Right forelimb (tissue), 1 donor: ENCODE data around the gene HOXB4.

Source experiments
- DNase-seq: peaks from one replicate; pipeline ENCODE4 v3.0.0-alpha.2; 2018

HOXB4 gene

DNA sequence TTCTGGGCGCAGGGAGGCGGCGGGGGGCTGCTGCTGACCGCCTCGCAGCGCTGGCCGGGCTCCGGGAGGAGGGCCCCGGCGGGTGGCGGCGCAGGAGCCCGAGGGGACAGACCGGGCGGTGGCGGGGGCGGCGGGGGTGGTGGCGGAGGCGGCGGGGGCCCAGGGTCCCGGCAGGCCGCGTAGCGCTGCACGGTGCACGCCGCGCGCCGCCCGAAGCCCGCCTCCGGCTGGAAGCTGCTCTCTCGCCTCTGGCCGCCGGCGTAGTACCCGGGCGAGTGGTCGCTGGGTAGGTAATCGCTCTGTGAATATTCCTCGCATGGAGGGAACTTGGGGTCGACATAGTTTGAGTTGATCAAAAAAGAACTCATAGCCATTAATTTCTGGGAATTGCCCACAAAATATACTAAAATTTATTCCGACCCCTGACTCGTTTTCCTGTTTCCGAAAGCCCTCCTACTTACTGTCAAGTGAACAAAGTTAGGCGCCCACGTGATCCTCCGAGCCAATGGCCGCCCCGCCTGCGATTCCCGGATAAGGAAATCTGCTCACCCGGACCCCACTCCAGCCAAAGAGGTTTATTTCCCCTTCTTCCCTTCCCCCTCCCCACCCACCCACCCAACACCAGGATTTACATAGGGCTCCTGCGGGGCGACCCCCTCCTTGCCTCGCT, at the start of gene HOXB4:
HOXB4 (minus strand) TSS at position 405 of the 670 bp plus-strand sequence; CDS start at position 374, 31 bp downstream.
- DNase-seq: no peak

DNA sequence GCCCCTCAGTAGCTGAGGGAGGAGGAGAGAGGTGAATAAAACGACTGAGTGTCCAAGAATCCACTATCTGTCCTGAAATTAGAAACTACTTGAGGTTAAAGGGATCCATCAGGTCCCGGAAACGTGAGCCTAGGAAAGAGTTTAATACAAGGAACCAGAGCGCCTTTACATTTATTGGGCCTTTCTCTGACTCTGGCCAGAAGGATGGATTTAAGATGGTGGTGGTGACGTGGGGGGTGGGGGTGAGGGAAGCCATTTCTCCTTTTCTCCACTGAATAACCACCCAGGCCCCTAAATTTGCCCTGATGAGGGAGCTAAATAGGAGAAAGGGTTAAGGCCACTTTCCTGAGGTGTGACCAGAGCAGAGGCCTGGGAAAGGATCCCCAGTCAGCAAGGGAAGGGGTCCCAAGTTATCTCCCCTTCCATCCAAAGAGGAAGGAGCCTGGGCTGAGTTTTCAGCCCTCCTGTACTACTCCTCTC, 49.0 kb upstream of the HOXB4 start:
- DNase-seq: no peak

- DNase-seq: no peak
These were observed 48.3 kb upstream of the HOXB4 start, which contains the start of gene HOXB9 for GRCh38 chr17:48626245-48627117. HOXB9 (minus strand) TSS chr17:48626358; CDS start chr17:48626269, 89 bp downstream.

GRCh38 chr17:48625495-48626244, 47.5 kb upstream of the HOXB4 start:
- DNase-seq: no peak

GRCh38 chr17:48624544-48625494, 46.7 kb upstream of the HOXB4 start:
- DNase-seq: no peak

DNA sequence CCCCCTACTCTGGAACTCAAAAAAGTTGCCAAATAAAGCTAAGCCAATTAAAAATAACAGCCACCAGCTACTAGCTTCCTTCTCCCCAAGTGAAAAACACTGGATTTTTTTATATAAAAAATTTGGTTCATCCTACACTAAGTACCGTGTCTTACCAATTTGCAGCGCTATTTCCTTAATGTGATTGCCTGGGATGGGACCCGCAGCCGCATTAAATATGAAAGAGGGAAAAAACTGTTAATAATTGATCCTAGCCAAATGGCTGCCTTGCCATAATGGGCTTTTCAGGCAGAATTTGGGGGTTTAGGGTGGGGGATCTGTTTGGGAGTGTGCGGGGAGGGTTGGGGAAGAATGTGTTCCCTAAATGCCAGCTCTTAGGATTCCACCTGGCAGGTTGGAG, 46.0 kb upstream of the HOXB4 start:
- no peak for DNase-seq

DNA sequence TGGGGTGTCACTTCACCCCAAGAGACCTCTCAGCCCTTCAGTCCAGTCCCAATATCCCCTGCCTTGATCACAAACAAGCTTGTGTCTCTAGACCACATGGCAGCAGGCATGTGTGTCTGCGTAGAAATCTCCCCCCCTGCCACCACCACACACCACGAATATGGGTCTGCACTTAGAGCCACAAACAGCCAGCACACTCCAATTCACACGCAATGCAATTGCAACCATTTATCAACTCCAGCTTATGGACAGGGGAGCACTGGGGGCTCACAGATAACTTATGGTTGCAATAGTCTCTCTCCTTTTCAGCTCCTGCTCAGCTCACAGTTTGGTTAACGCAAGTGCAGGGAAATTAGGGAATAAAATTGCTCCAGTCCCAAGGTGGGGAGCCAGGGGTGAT, 45.4 kb upstream of the HOXB4 start:
- no peak for DNase-seq

DNA sequence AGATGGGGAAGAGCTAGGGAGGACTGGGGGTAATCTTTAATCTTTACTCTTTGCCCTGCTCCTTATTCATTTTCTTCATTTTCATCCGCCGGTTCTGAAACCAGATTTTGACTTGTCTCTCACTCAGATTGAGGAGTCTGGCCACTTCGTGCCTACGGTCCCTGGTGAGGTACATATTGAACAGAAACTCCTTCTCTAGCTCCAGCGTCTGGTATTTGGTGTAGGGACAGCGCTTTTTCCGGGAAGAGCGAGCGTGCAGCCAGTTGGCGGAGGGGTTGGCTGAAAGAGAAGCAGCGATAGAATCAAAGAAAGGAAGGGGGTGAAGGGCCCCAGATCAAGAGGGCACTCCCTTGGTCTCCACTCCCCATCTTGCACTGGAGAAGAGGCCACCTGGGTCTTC, 44.7 kb upstream of the HOXB4 start:
- DNase-seq: no peak

GRCh38 chr17:48621410-48622392, 43.6 kb upstream of the HOXB4 start:
- no peak for DNase-seq

DNA sequence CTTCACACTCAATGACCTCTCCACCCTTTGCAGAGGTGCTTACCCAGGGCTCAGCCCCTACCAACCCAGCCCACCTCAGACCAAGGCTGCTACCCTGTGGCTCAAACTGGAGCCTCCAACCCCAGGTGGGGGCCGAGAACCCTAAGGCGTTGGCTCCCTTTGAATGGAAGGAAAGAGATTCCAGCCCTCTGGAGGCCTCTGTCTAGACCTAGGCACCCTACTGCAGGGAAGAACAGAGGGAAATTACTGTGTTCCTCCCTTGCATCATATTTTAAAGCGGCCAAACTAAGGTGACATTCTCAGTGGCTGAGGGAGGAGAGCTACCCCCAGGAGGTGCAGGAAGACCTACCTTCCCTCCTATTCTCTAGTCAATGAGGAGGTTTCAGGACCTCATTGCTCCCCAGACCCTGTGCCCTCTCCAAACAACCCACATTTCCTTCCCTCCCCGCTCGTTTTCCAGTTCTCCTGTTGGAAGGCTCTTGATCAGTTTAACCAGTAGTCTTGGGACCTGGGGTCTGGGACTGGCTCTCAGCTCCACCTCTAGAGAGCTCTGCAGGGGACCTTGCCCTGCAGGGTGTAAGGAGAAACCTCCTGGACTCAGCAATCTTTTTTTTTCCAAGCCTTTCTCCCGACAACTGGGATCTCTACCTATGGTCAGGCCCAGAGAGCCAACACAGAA, 42.5 kb upstream of the HOXB4 start:
- no peak for DNase-seq

DNA sequence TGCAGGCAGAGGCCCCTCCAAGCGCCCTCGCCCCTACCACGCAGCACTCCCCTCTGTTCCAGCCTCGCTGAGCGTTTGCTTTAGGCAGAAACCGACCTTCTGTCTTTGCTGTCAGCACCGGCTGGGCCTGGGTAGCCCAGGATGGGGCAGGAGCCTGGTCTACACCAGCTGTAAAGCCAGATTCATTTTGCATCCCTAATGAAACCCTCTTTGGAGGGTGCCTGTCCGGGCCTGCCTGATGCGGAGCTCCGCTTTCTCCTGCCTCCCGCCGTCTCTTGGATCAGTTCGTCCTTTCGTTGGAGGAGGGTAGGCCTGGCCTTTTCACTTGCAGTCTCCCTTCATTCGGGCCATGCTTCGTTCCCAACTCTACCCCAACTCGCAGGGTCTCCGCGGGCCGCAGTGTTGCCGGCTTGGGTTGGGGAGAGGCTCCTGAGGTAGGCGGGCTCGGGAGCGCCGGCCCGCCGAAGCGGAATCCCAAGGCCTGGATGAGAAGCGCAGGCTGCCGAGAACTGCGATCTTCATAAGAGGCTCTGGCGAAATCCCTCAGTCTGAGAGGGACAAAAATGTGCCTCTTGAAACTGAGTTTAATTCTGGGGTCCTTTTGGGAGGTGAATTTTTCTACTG, 41.8 kb upstream of the HOXB4 start:
- no peak for DNase-seq

- peak; percentile 92 for DNase-seq
These were observed 40.2 kb upstream of the HOXB4 start for GRCh38 chr17:48618256-48618896.

GRCh38 chr17:48617471-48618255, 39.5 kb upstream of the HOXB4 start:
- no peak for DNase-seq

DNA sequence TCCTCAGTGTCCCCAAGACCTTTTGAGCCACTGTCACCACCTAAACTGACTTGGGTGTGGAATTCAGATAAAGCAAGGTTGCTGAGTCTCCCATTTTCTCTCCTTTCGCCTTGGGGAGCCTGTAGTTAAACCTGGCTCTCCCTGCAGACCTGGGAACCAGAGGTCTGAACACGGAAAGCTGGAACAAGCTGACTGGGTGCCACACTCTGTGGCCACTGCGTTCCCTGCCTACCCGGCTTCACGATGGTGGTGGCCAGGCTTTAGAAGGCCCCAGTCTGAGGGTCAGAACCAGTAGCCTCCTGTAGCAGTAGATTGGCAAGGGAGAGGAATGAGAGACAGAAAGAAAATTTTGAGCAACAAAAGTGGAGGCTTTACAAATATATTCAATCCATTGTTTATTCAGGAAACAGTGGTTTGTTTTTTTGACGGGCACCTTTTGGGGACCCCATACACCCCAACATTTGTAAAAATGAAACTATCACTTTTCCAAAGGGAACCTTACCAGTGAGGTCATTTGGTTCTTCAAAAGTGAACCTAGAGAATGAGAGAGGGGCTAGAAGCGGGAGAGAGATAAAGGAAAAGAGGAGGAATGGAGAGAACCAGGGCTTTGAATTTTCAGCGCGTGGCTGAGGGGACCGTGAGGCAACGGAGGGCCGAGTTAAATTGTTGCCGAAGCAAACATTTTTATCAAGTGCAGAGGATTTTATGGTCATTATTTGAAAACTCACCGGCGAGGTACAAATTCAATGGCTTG, 38.7 kb upstream of the HOXB4 start:
- DNase-seq: no peak

DNA sequence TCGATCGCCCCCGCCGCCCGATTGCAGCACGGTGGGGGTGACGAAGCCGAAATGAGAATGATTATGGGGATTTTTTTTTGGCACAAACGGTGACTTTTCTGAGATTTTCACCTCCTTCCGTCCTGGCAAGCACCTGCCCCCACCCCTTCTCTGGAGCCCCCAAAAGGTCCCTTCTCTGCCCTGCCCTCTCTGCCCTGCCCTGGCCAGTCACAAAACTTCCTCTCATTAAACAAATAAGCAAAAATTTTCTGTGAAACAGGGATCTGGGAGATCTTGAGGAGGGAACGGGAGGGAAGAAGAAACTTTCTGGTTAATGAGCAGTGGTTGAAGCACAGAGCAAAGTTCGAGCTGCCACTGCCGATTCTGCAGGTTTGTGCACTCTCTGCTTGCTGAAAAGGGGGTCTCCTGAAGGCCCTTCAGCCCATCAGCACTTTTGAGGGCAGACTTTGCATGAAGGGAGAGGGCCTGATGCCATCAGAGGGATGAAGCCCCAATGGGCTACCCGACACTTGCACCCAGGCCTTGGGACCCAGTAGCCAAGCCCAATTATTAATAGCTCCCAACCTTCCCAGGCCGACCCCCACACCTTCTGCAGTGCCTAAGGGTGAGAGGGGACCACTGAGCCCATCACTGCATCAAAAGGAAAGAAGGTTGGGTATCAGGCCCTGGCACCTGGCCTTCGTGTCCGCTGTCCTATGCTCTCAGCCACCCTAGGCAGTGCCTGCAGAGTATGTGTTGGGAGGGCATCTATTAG, 38.0 kb upstream of the HOXB4 start:
- DNase-seq: no peak

DNA sequence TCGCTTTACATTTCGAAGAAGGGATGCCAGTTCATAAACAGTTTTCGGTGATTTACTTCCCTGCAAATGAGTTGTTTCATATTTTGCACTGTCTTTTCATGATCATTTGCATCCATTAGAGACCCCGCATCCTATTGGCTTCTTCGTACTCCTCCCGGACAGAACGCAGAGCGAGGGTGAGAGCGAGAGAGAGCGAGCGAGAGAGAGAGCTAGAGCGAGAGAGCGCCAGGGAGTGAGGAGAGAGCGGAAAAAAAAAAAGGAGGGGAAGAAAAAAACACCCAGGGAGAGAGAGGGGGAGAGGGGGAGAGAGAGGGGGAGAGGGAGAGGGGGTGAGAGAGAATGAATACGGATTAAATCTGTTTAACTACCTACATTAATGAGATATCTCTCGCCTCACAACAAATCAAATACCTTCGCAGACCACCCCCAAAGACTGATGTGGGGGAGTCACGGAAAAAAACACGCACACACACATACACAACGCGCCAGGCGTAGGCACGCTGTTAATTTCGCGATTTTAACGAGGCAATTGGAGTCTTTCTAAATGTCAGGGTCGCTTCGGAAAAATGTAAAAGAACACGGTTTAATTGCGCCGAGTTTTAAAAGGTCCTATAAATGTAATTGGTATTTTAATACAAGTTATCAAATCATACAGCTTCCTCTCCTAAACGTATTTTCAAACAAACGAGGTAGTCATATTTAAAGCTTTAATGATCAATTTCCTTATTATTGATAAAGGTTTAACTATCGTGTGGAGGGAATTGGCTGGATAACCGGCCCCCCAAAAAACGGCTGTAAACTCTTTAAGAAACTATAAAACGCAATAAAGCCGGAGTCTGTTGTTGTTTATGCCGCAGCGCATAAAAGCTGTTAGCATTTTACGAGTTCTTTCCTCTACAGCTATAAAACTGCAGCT, 37.2 kb upstream of the HOXB4 start, which contains the start of gene HOXB8:
HOXB8 (minus strand) TSS at position 246 of the 916 bp plus-strand sequence. CDS start 588 bp downstream, outside the sequence.
- DNase-seq: no peak
